OCI-LY1 (cell line): ENCODE measurements around the gene DYSF.

Source experiments
- EZH2 ChIP-seq: fragments of 200-600 bp; sonication (generic), shearing (Covaris generic); IDR thresholded peaks from 2 replicates; pipeline ENCODE4 v1.8.0; 2017; ENCODE audit warnings: borderline replicate concordance, mixed run types, mild to moderate bottlenecking, antibody characterized with exemption, low read length, moderate library complexity, mixed read lengths
- TF ChIP-seq, protein P1 (sequence below): fragments of 200-600 bp; sonication (generic), shearing (Covaris generic); IDR thresholded peaks from 2 replicates; pipeline ENCODE4 v1.5.1; 2017; ENCODE audit warnings: mild to moderate bottlenecking, antibody characterized with exemption, low read length, moderate library complexity, mixed read lengths

- TF ChIP-seq, protein P1, sequence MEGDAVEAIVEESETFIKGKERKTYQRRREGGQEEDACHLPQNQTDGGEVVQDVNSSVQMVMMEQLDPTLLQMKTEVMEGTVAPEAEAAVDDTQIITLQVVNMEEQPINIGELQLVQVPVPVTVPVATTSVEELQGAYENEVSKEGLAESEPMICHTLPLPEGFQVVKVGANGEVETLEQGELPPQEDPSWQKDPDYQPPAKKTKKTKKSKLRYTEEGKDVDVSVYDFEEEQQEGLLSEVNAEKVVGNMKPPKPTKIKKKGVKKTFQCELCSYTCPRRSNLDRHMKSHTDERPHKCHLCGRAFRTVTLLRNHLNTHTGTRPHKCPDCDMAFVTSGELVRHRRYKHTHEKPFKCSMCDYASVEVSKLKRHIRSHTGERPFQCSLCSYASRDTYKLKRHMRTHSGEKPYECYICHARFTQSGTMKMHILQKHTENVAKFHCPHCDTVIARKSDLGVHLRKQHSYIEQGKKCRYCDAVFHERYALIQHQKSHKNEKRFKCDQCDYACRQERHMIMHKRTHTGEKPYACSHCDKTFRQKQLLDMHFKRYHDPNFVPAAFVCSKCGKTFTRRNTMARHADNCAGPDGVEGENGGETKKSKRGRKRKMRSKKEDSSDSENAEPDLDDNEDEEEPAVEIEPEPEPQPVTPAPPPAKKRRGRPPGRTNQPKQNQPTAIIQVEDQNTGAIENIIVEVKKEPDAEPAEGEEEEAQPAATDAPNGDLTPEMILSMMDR: no peak
- TF ChIP-seq EZH2: no peak
Measured at GRCh38 chr2:71611781-71612527, 158.6 kb downstream of the DYSF start.
